GM18867 (cell line): ENCODE data around the gene RAB19.
A peak's percentile ranks its signal among the peaks of the same experiment; 100 is the strongest.
"Not testable (repeated sequence)": the region's sequence is repeated elsewhere in the genome, so short reads cannot be mapped to it uniquely, and the experiment has no call there.

Source experiments
- ATAC-seq: cut with Tn5 transposase; IDR thresholded peaks from one replicate; pipeline ENCODE4 v1.9.1; 2021; ENCODE audit warnings: mild to moderate bottlenecking, moderate library complexity; ENCODE audit not compliant: unreplicated experiment

Gene RAB19

DNA sequence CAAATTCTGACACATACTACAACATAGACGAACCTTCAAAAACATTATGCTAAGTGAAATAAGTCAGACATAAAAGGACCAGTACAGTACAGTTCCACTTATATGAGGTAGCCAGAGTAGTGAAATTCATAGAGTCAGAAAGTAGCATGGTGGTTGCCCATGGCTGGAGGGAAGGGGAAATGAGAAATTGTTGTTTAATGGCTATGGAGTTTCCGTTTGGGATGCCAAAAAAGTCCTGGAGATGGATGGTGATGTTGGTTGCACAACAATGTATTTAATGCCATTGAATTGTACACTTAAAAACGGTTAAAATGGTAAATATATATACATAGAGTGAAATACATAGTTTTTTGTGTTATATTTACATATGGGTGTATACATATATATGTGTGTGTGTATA is 3.5 kb upstream of the RAB19 start:
- no peak for ATAC-seq

DNA sequence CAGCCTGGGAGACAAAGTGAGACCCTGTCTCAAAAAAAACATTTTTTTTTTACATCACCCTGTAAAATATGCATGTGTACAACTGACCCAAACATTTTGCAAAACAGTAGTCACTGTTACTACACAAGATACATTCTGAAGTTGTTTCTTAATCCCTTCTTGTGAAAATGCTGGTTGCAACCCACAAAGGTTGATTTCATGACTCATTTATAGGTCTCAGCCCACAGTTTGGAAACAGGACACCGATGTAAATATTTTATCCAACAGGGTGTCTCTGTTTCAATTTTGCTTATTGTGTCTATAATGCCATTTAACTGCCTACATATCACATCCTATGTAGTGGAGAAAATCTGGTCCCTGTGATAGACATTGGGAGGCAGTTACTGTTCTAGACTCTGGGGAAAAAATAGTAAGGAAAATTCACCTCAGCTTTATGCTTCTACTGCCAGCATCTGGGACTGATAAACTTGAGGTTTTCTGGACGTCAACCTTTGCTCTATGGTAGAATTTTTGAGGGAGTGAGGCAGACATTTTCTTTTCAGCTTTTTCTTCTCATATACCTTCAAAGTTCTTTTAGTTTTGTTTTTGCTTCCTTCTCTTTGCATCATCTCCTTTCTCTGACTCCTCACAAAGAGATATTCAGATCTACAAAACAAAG is 1.6 kb upstream of the RAB19 start:
- no peak for ATAC-seq

DNA sequence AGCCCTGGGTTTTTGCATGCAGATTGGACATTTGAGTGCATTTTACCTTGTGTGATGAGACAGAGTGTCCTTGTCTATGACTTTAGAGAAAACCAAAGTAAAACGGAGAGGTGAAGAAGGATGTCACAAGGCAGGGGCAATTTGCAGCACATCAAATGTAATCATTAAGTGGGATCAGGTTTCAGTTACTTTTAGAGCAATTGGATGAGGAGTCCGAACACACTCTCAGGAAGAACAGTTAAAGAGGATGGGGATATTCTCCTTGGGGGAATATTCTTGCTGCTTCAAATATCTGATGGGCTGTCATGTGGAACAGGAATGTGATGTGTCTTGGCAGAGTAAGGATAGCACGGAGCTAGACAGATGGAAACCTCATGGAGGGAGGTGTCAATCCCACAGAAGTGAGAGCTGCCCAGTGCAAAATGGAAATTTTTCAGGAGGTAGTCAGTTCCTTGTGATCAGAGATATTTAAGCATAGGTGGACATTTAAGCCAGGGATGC is 757 bp downstream of the RAB19 start:
- ATAC-seq: no peak

DNA sequence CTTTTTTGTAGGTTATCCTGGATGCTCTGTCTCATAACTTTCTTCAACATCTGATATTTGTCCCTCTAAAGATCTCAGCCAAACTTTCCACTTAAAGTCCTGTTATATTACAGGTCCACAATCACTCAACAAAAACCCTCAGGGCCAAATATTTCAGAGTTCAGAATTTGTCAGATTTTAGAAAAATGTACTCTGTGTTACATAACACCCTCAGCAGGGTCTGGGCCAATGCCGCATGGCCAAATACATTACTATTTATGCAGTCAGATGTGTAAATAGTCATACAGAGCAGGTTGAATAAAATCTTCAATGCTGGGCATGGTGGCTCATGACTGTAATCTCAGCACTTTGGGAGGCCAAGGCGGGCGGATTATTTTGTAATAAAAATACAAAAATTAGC is 11.5 kb downstream of the RAB19 start:
- no peak for ATAC-seq

DNA sequence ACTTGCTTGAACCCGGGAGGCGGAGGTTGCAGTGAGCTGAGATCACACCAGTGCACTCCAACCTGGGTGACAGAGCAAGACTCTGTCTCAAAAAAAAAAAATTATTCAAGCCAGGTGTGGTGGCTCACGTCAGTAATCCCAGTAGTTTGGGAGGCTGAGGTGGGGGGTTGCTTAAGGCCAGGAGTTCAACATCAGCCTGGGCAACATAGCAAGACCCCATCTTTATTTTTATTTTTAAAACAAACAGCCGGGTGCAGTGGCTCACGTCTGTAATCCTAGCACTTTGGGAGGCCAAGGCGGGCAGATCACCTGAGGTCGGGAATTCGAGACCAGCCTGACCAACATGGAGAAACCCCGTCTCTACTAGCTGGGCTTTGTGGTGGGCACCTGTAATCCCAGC is 12.0 kb downstream of the RAB19 start:
- not testable (repeated sequence) for ATAC-seq

DNA sequence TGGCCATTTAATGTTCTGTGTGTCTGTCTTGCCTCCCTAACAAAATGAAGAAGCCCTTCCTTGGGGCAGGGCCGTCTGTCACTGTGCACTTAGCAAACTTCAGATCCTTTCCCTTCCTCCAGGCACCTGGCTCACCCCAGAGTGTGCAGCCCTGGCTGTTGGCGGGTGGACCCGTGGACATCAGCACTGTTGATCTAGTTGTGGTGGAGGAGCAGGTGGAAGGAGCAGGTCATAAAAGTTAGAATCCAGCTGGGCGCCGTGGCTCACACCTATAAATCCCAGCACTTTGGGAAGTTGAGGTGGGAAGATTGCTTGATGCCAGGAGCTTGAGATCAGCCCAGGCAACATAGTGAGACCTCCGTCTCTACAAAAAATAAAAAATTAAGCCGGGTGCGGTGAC is 12.7 kb downstream of the RAB19 start:
- ATAC-seq: no peak

DNA sequence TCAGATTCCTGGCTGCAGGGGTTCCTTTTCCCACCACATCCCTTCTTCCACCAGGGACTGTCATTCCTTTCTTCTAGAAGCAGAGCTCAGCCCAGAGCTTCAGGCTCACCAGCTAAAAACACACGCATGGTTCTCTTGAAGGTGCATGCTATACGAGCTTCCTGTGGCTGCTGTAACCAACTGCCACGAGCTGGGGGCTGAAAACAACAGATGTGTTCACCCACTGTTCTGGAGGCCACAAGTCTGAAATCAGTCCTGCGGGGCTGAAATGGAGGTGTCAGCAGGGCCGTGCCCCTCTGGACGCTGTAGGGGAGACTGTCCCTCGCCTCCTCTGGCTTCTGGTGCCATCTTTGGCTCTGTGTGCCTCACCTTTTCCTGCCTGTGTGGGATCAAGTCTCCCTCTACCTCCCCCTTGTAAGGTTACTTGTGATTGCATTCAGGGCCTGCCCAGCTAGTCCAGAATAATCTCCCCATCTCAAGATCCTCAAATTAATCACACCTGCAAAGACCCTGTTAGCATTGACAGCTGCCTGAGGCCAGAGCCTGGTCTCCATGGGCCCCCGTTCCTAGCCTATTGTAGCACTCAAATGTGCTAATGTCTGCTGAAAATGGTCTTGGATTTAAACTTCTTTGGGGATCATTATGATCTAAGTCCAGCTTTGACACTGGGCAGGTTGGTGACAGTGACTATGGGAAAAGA is 13.7 kb downstream of the RAB19 start:
- ATAC-seq: no peak

DNA sequence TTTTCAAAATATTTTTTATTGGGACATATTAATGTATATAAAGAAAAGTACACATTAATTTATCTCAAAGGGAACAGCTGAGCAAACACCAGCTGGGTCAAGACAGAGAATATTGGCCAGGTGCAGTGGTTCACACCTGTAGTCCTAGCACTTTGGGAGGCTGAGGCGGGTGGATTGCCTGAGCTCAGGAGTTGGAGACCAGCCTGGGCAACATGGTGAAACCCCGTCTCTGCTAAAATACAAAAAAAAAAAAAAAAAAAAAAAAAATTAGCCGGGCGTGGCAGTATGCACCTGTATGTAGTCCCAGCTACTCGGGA is 14.3 kb downstream of the RAB19 start:
- not testable (repeated sequence) for ATAC-seq

DNA sequence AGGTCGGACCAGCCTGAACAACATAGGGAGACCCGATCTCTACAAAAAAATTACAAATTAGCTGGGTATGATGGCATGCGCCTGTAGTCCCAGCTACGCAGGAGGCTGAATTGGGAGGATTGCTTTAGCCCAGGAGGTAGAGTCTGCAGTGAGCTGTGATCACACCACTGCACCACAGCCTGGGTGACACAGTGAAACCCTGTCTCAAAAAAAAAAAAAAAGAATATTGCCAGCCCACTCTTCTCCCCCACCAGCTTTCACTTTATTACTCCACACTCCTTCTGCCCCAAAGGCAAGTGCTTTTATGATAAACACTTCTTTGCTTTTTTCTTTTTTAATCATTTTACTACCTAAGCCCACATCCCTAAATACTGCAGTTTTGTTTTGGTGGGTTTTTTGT is 14.8 kb downstream of the RAB19 start:
- ATAC-seq: no peak

DNA sequence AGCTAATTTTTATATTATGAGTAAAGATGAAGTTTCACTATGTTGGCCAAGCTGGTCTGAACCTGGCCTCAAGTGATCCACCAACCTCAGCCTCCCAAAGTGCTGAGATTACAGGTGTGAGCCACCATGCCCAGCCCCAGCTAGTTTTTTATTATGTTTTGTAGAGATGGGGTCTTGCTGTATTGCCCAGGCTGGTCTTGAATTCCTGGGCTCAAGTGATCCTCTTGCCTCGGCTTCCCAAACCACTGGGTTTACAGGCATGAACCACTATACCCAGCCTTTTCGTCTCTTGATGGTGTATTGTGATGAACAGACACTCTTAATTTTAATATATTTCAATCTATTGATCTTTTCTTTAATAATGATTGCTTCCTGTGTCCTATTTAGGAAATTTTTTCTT is 17.7 kb downstream of the RAB19 start:
- ATAC-seq: no peak

DNA sequence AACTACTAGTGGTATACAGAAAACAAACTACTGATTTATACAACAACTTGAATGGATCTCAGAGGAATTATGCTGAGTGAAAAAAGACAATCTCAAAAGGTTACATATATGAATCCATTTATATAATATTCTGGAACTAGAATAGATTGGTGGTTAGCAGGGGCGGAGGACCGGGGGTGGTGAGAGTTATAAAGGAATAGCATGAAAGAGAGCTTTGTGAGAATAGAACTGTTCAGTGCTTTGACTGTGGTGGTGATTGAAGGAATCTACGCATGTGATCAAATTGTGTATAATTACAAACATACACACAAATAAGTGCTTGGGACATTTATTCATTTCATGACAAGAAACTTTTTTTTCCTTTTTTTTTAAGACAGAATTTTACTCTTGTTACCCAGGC is 19.6 kb downstream of the RAB19 start:
- no peak for ATAC-seq

DNA sequence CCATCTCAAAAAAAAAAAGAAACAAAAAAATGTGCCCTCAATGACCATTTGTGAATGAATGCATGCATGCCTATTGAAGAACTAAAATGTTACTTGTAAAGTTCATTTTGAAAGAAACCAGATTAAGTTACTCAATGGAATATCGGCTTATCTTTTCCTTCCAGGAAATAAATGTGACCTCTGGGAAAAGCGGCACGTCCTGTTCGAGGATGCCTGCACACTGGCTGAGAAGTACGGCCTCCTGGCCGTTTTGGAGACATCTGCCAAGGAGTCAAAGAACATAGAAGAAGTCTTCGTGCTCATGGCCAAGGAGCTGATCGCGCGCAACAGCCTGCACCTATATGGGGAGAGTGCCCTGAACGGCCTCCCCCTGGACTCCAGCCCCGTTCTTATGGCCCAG is 21.9 kb downstream of the RAB19 start:
- ATAC-seq: no peak

DNA sequence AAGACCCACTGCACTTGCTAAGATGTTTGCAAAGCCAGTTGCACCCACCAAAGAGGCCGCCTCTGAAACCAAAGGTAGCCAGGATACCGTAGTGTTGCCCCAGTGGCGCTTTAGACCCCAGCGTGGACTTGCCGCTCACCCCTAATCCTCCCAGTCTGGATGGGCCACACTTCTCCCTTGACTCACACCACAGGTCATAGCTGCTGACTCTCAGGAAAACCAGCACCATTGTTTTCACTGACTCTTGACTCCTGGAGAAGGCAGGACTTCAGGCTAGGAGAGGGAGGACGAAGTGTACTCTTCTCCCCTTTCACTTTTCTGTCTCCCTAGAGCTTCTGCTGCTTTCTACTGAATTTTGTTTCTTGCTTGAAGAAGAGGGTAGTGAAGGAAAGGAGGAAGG is 22.3 kb downstream of the RAB19 start:
- ATAC-seq: no peak

DNA sequence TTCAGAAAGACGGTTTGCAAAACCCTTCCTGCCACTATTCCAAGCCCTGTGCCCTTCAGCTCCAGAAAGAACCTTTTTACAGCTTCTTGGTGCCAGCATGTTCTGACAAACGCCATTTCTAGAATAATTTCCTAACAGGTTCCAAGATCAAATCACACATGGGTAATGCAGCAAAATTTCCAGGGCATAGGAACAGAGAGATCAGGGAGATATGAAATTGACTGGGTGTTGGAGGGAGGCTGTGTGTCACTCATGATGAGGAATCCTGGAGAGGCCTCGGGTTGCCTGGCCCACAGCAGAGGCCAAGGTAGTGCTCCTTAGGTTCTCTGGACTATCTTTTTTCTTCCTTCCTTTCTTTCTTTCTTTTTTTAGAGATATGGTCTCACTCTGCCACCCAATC is 29.5 kb downstream of the RAB19 start:
- no peak for ATAC-seq

DNA sequence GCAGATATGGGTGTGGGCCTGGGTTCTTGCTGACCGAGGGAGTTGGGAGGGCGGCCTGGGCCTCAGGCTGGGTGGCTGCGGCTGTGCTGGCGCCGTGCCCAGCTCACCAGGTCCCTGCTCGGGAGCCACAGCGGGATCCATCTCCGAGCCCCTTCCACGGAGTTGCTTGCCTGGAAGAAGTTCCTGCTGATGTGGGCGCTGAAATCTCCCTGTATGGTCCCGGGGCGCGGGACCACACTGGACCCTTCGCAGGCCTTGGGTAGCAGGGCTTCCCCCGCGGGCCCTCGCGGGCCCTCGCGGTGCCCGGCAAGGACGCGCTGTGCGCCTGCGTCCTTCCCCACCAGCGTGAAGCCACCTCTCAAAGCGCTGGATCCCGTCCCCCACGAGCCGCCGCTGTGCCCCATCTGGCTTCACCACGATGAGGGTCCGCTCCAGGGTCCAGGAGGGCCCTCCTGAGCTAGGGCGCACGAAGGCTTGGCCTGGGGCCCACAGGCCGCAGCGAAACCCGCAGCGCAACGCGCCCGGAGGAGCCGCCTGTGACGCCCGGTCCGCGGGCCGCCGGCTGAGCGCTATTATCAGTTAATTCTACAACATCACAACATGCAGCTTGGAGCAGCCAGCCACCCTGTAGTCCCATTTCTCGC is 31.5 kb downstream of the RAB19 start:
- ATAC-seq: no peak

DNA sequence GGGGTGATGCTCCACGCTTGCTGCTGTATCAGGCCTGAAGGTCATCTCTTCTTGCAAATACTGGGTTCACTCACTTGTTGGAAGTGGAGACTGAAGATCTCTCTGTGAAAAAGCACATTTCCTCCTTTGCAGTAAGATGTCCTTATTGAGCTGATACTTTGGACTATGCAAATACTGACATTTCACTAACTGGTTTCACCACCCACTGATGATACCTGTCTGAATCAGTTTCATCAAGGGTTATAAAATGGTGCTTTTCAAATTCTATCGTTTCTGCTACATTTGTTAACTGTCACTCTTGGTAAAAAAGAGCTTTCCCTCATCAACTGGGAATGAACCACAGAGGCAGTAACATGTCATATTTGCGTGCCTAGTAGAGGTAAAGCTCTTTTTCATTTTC is 35.5 kb downstream of the RAB19 start:
- peak; percentile 91 for ATAC-seq

DNA sequence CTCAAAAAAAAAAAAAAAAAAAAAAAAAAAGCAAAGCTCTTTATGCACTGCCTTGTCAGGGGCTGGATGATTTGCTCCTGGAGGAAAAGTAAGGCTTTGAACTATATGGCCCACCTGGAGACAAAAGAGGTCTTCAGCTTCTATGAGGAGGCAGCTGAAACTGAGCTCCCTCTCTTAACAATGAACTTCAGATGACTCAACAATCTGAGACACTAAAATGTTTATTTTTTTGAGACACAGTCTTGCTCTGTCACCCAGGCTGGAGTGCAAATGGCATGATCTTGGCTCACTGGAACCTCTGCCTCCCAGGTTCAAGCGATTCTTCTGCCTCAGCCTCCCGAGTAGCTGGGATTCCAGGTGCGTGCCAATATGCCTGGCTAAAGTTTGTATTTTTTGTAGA is 36.7 kb downstream of the RAB19 start:
- ATAC-seq: no peak

DNA sequence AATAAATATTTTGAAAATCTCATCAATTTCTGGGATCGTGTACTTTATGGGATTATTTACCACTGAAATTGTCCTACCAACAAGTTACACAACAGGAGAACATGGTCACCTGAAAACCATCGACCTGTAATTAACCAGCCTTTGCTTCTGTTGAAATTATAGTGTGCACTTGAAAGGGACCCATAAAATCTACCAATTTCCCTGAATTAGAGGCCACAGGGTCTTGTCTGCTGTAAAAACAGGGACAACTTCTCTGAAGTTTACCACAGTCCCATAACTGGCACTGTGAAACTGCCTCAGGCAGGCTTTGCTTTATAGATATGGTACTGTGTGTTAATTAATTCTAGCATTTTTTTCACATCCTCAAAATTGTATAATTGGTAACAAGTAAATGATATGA is 37.7 kb downstream of the RAB19 start:
- no peak for ATAC-seq

DNA sequence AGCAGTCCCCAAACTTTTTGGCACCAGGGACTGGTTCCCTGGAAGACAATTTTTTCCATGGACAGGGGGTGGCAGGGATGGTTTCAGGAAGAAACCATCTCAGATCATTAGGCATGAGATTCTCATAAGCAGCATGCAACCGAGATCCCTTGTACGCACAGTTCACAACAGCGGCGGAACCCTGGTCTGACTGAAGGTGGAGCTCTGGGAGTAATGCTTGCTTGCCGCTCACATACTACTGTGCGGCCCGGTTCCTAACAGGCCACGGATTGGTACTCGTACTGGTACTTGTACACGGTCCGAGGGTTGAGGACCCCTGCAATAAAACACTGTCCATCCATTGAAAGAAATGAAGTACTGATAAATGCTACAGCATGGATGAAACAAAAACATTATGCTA is 42.6 kb downstream of the RAB19 start:
- no peak for ATAC-seq

DNA sequence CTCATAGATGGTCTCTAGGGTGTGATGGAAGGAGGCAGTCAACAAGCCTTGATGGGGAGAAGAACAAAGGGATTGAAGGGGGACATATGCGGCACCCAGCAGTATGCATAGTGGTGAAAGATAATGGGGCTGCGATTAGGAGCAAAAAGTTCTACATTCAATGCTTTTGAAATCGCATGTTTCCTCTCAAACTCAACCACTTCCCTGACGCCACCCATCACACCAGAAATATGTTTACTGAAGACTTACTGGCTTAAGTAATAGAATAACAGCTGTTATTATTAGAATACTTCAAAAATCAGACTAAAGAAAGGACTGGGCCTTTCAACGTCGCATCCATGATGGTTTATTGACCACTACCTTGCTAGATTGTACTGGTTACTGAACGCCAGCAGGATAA is 44.0 kb downstream of the RAB19 start:
- no peak for ATAC-seq

DNA sequence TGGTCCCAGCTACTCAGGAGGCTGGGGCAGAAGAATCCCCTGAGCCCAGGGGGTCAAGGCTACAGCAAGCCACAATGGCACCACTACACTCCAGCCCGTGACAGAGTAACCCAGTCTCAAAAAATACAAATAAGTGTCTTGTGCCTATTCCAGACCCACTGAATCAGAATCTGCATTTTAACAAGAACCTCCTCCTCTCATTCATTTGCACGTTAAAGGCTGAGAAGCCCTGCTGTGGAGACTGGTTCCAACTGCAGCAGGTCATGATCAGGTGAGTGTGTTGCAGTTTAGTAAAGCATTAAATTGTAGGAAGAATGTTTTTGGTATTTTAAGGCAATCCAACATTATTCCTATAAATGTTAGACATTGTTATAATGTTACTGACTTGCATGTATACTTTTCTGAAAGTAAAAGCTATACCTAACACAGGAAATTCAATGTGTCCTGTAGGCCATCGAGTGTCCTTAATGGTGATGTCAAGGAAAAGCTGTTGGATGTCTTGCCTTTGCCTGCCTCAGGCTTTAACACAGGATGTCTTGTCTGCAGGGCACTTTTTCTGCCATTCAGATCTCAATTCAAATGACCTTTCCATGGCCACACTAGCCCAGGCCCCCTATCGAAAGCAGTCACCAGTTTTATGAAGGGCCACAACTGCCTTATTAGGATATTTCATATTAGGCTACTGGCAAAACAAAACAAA is 45.1 kb downstream of the RAB19 start:
- ATAC-seq: no peak

DNA sequence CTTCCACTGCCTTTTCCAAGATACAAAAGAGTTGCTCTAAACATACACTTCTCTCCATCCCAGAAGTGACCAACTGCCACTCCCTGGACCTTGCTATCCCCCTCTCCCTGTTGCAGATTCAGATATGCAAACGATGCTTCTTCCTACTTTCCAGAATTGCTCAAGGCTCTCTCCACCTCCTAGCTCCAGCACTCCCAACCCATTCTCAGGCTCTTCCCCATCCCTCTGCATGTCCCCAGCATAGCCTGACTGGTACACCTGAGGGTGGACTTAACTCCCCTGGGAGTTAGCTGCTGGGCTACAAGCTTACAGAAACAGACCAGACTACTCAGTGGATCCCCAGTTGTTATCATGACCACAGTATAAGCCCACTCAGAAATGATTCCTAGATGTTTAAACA is 47.9 kb downstream of the RAB19 start:
- no peak for ATAC-seq
